Left cardiac atrium (tissue), 4 donors: ENCODE data around the gene CREB3. TPM values are rescaled to one million over a fixed set of nuclear protein-coding genes. Genes with fewer than 3 reads are reported as not detected.

Source experiments
- ATAC-seq, 2 donors: fragments of 200-7000 bp; cut with Tn5 transposase; one replicate each; pipeline ENCODE4 v1.9.1; 2020; ENCODE audit warnings: mild to moderate bottlenecking in 2 of 2, moderate library complexity in 2 of 2
- DNase-seq: peaks from one replicate; pipeline ENCODE4 v3.0.0-alpha.2; 2020
- intact Hi-C, 2 donors: fragments of 100-400 bp; cut with DNase I; formaldehyde crosslinking; loops; one replicate each; pipeline versions ENCODE4 v1.14.1 to v1.15.1; 2022 to 2023
- total RNA-seq, 2 donors: library from RNA; stranded (reverse); fragmentation: NEBNext Ultra II Directional; extraction: Animal tissue kit (Norgen Biotek cat#: 25700); gene quantifications; one replicate each; pipeline ENCODE4 v1.2.1, GENCODE V29; 2021
- donor health status: DM: no; HTN: yes; CAD: no.
- donor health status: DM: no; HTN: yes; CAD: no; lungs with severe emphysema.
- donor health status: DM: yes; HTN: yes; CAD: no.
- donor health status: Dilated cardiomyopathy.

Gene CREB3
- total RNA-seq, 2 donors from 2014 or later = 24.6 to 36.2 TPM

- no peak for ATAC-seq
- no peak for DNase-seq
- intact Hi-C loops = no loop called here
Observed at GRCh38 chr9:35698231-35698630, 34.2 kb upstream of the CREB3 start.

GRCh38 chr9:35700031-35700430, 32.4 kb upstream of the CREB3 start:
- ATAC-seq = no peak
- DNase-seq = no peak
- intact Hi-C loops = no loop called here

- intact Hi-C loops = no loop called here
- ATAC-seq (peak; percentile 26 to 72), DNase-seq (no peak)
Observed at GRCh38 chr9:35700942-35701341, 31.5 kb upstream of the CREB3 start.

GRCh38 chr9:35702696-35703095, 29.8 kb upstream of the CREB3 start:
- ATAC-seq (no peak), DNase-seq (no peak)
- intact Hi-C loops = no loop called here

- intact Hi-C loops = no loop called here
- ATAC-seq = peak; percentile 16
- DNase-seq = no peak
Observed at GRCh38 chr9:35703906-35704672, 28.4 kb upstream of the CREB3 start.

GRCh38 chr9:35705372-35705771, 27.1 kb upstream of the CREB3 start:
- DNase-seq = no peak
- intact Hi-C loops = no loop called here
- no peak for ATAC-seq

- no peak for DNase-seq
- intact Hi-C loops = no loop called here
- ATAC-seq = no peak
Observed at GRCh38 chr9:35705836-35706430, 26.5 kb upstream of the CREB3 start.

- intact Hi-C loops = no loop called here
- ATAC-seq = no peak
- DNase-seq = no peak
Observed at GRCh38 chr9:35706951-35707350, 25.5 kb upstream of the CREB3 start.

GRCh38 chr9:35708146-35708545, 24.3 kb upstream of the CREB3 start:
- no peak for DNase-seq
- intact Hi-C loops = no loop called here
- ATAC-seq = no peak

- intact Hi-C loops = no loop called here
- no peak for DNase-seq
- ATAC-seq = peak; percentile 23 to 60
Observed at GRCh38 chr9:35710818-35711500, 21.5 kb upstream of the CREB3 start.

GRCh38 chr9:35711501-35712428, 20.7 kb upstream of the CREB3 start:
- intact Hi-C loops = no loop called here
- DNase-seq (no peak), ATAC-seq (peak in 1 of 2 donors; percentile 8)

GRCh38 chr9:35712762-35713400, 19.6 kb upstream of the CREB3 start:
- no peak for ATAC-seq
- intact Hi-C loops = no loop called here
- DNase-seq = no peak

- DNase-seq (no peak), ATAC-seq (no peak)
- intact Hi-C loops = no loop called here
Observed at GRCh38 chr9:35713578-35713977, 18.9 kb upstream of the CREB3 start.

GRCh38 chr9:35714123-35714522, 18.3 kb upstream of the CREB3 start:
- DNase-seq (no peak), ATAC-seq (no peak)
- intact Hi-C loops = no loop called here

- intact Hi-C loops = no loop called here
- DNase-seq (no peak), ATAC-seq (no peak)
Observed at GRCh38 chr9:35714579-35715252, 17.8 kb upstream of the CREB3 start.

- ATAC-seq (peak in 1 of 2 donors; percentile 44), DNase-seq (no peak)
- intact Hi-C loops = no loop called here
Observed at GRCh38 chr9:35716230-35716629, 16.2 kb upstream of the CREB3 start.

- DNase-seq (no peak), ATAC-seq (no peak)
- intact Hi-C loops = no loop called here
Observed at GRCh38 chr9:35717132-35717870, 15.2 kb upstream of the CREB3 start.
